ENCODE measurements around the gene PFDN6. TPM values are rescaled to one million over a fixed set of nuclear protein-coding genes. Genes with fewer than 3 reads are reported as not detected.

The PFDN6 gene
- total and polyA plus RNA-seq, 9 of the 15 experiments (the other 6 are each of a cell fraction or from before 2014, with no cell fraction given) = 6.8 to 475 (median 216) TPM

DNA sequence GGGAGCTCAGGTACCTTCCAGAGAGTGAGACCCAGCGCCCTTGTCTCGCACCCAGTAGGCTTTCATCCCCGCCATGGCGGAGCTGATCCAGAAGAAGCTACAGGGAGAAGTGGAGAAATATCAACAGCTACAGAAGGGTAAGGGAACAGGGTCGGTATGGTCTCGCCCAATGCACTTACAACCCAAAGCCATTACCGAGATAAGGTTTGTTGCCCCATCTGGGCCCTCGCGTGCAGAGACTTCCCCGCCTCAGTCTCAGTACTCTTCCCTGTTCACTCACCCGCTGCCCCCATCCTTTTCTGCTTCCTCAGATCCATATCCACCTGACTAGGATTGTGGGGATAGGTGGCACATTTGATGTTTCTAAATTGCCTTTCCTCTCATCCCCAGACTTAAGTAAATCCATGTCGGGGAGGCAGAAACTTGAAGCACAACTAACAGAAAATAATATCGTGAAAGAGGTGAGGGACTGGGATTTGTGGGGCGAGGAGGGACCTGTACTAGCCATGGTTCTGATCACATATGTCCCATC lies 449 bp downstream of the PFDN6 start (continued):
- TF ChIP-seq ZNF217 (CRISPR knock-in tag; IDR thresholded peaks at IDR 0.05) (no peak), MED1 (CRISPR knock-in tag; IDR thresholded peaks at IDR 0.05; ENCODE audit: borderline replicate concordance) (no peak), JUND (IDR thresholded peaks at IDR 0.05; ENCODE audit: borderline replicate concordance, low read depth, low read length) (no peak), JUND (tag; IDR thresholded peaks at IDR 0.05; ENCODE audit: borderline replicate concordance, low read depth, low read length) (no peak), ZFP30 (CRISPR knock-in tag; IDR thresholded peaks at IDR 0.05; ENCODE audit: borderline replicate concordance) (no peak), DDX20 (tag; IDR thresholded peaks at IDR 0.05; ENCODE audit: low read depth) (no peak), EP400 (IDR thresholded peaks at IDR 0.05) (no peak), CC2D1A (IDR thresholded peaks at IDR 0.05) (no peak), ZNF354B (CRISPR knock-in tag; IDR thresholded peaks at IDR 0.05) (peak; percentile 24; the same call in 1 of the 2 replicates), MCM2 (IDR thresholded peaks at IDR 0.05; ENCODE audit: low read depth) (no peak), ZKSCAN1 (IDR thresholded peaks at IDR 0.05; ENCODE audit: low read depth, low read length) (peak; percentile 97), ZBTB8A (IDR thresholded peaks at IDR 0.05; ENCODE audit: partially characterized antibody) (no peak), YY1 (IDR thresholded peaks at IDR 0.05; ENCODE audit: borderline replicate concordance in 1 of 3, control insufficient read depth in 1 of 3, extremely low read depth in 1 of 3, insufficient read depth in 3 of 3, insufficient read length in 1 of 3, insufficient replicate concordance in 2 of 3, low read depth in 1 of 3, low read length in 2 of 3) (no peak), CBX2 (IDR thresholded peaks at IDR 0.05; ENCODE audit: insufficient read depth, low read length, poor library complexity, severe bottlenecking) (no peak), NFRKB (IDR thresholded peaks at IDR 0.05; ENCODE audit: low read depth) (0 out of 2 replicates have a peak, but pooled peaks have one; percentile 68), RUNX1 (IDR thresholded peaks at IDR 0.05; ENCODE audit: low read depth) (no peak)
- TF ChIP-seq, protein P1, sequence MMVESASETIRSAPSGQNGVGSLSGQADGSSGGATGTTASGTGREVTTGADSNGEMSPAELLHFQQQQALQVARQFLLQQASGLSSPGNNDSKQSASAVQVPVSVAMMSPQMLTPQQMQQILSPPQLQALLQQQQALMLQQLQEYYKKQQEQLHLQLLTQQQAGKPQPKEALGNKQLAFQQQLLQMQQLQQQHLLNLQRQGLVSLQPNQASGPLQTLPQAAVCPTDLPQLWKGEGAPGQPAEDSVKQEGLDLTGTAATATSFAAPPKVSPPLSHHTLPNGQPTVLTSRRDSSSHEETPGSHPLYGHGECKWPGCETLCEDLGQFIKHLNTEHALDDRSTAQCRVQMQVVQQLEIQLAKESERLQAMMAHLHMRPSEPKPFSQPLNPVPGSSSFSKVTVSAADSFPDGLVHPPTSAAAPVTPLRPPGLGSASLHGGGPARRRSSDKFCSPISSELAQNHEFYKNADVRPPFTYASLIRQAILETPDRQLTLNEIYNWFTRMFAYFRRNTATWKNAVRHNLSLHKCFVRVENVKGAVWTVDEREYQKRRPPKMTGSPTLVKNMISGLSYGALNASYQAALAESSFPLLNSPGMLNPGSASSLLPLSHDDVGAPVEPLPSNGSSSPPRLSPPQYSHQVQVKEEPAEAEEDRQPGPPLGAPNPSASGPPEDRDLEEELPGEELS (CRISPR knock-in tag; IDR thresholded peaks at IDR 0.05; ENCODE audit: borderline replicate concordance) = no peak
- TF ChIP-seq, protein P2, sequence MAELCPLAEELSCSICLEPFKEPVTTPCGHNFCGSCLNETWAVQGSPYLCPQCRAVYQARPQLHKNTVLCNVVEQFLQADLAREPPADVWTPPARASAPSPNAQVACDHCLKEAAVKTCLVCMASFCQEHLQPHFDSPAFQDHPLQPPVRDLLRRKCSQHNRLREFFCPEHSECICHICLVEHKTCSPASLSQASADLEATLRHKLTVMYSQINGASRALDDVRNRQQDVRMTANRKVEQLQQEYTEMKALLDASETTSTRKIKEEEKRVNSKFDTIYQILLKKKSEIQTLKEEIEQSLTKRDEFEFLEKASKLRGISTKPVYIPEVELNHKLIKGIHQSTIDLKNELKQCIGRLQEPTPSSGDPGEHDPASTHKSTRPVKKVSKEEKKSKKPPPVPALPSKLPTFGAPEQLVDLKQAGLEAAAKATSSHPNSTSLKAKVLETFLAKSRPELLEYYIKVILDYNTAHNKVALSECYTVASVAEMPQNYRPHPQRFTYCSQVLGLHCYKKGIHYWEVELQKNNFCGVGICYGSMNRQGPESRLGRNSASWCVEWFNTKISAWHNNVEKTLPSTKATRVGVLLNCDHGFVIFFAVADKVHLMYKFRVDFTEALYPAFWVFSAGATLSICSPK (IDR thresholded peaks at IDR 0.05; ENCODE audit: borderline replicate concordance) = no peak
- TF ChIP-seq, protein P3, sequence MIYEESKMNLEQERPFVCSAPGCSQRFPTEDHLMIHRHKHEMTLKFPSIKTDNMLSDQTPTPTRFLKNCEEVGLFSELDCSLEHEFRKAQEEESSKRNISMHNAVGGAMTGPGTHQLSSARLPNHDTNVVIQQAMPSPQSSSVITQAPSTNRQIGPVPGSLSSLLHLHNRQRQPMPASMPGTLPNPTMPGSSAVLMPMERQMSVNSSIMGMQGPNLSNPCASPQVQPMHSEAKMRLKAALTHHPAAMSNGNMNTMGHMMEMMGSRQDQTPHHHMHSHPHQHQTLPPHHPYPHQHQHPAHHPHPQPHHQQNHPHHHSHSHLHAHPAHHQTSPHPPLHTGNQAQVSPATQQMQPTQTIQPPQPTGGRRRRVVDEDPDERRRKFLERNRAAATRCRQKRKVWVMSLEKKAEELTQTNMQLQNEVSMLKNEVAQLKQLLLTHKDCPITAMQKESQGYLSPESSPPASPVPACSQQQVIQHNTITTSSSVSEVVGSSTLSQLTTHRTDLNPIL (CRISPR knock-in tag; IDR thresholded peaks at IDR 0.05) = no peak
- TF ChIP-seq, protein P4, sequence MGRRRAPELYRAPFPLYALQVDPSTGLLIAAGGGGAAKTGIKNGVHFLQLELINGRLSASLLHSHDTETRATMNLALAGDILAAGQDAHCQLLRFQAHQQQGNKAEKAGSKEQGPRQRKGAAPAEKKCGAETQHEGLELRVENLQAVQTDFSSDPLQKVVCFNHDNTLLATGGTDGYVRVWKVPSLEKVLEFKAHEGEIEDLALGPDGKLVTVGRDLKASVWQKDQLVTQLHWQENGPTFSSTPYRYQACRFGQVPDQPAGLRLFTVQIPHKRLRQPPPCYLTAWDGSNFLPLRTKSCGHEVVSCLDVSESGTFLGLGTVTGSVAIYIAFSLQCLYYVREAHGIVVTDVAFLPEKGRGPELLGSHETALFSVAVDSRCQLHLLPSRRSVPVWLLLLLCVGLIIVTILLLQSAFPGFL (CRISPR knock-in tag; IDR thresholded peaks at IDR 0.05) = 0 out of 2 replicates have a peak, but pooled peaks have one; percentile 4

Measured in K562 (cell line).